K562 (cell line): ENCODE measurements around the gene TMEM218. TPM values are rescaled to one million over a fixed set of nuclear protein-coding genes. Genes with fewer than 3 reads are reported as not detected.

Experiments
- ATAC-seq: fragments of 200-7000 bp; cut with Tn5 transposase; 3 replicates; pipeline ENCODE4 v1.9.1; 2020; ENCODE audit warnings: moderate library complexity
- BruUV-seq: library from RNA; stranded (reverse); fragments of 400-500 nt; replicated peaks from 2 replicates; lab custom pipeline; 2021; lab: Mats Ljungman, UMichigan
- CTCF ChIA-PET: fragments of 300-600 bp; formaldehyde crosslinking; extraction: SDS; loops from one replicate; lab custom pipeline; 2021; ENCODE audit warnings: low intra/inter-chr PET ratio; lab: Yijun Ruan, JAX
- POLR2A ChIA-PET: fragments of 300-600, 350-650 bp; sonication (Branson Sonifier 250); formaldehyde crosslinking; extraction: SDS; loops from one replicate; lab custom pipeline; 2021; ENCODE audit warnings: antibody characterized with exemption, inconsistent platforms; lab: Yijun Ruan, JAX
- DNase-seq, 4 experiments: peaks; one replicate each; pipeline versions ENCODE4 v3.0.0 to v3.0.0-alpha.2; 2011 to 2018; ENCODE audit warnings: low spot score in 3 of 4, mixed read lengths in 3 of 4; ENCODE audit errors: extremely low read depth in 1 of 4
- FAIRE-seq: peaks from 2 replicates; lab custom pipeline; 2011; peaks lifted over from hg19 to GRCh38; lab: Jason Lieb, UNC
- H2AFZ ChIP-seq: 2 replicates; pipeline ENCODE4 v1.6.0; 2011; ENCODE audit warnings: low read depth, low read length, control low read depth, inconsistent platforms
- H3K27ac ChIP-seq: fragments of 200-600 bp; 3 replicates; pipeline ENCODE4 v1.8.0; 2011; ENCODE audit warnings: low read depth, mild to moderate bottlenecking, control low read depth, inconsistent platforms, low read length, moderate library complexity, mixed read lengths; ENCODE audit errors: extremely low read depth
- H3K27me3 ChIP-seq, 2 experiments: fragments of 300-600 bp in 1 of 2; 2 replicates in 1 of 2; 3 replicates in 1 of 2; pipeline versions ENCODE4 v1.6.0 to v1.8.0; 2011; ENCODE audit warnings: inconsistent platforms in 2 of 2, low read length in 2 of 2, mild to moderate bottlenecking in 1 of 2, mixed read lengths in 1 of 2, moderate library complexity in 1 of 2; ENCODE audit not compliant: control insufficient read depth in 2 of 2, insufficient read depth in 2 of 2
- H3K36me3 ChIP-seq: fragments of 300-600 bp; 3 replicates; pipeline ENCODE4 v1.8.0; 2011; ENCODE audit warnings: mild to moderate bottlenecking, low read length, inconsistent platforms; ENCODE audit not compliant: control insufficient read depth, insufficient read depth
- H3K4me1 ChIP-seq, 2 experiments: fragments of 200-600 bp in 1 of 2; replicated peaks in 1 of 2; 2 replicates in 1 of 2; 3 replicates in 1 of 2; pipeline versions ENCODE4 v1.5.1 to v1.8.0; 2011; ENCODE audit warnings: inconsistent platforms in 2 of 2, low read length in 2 of 2, mild to moderate bottlenecking in 1 of 2, mixed read lengths in 1 of 2, moderate library complexity in 1 of 2; ENCODE audit not compliant: control insufficient read depth in 2 of 2, insufficient read depth in 2 of 2
- H3K4me2 ChIP-seq: 2 replicates; pipeline ENCODE4 v1.6.1; 2011; ENCODE audit warnings: low read length, control low read depth, inconsistent platforms, mixed read lengths; ENCODE audit not compliant: insufficient read depth
- H3K4me3 ChIP-seq: fragments of 200-600 bp; sonication (generic), shearing (Covaris generic); 2 replicates; pipeline ENCODE4 v1.5.1; 2016; ENCODE audit warnings: control low read depth, inconsistent platforms
- H3K79me2 ChIP-seq: fragments of 200-600 bp; 3 replicates; pipeline ENCODE4 v1.8.0; 2011; ENCODE audit warnings: low read length, inconsistent platforms; ENCODE audit not compliant: control insufficient read depth, insufficient read depth
- H3K9ac ChIP-seq, 2 experiments: 2 replicates each; pipeline versions ENCODE4 v1.6.0 to v1.6.1; 2011; ENCODE audit warnings: low read depth in 2 of 2, low read length in 2 of 2, control low read depth in 1 of 2, inconsistent platforms in 1 of 2, mild to moderate bottlenecking in 1 of 2, mixed read lengths in 1 of 2; ENCODE audit not compliant: insufficient read depth in 1 of 2
- H3K9me1 ChIP-seq: one replicate; pipeline ENCODE4 v1.6.0; 2011; ENCODE audit warnings: inconsistent platforms, mild to moderate bottlenecking, low read length, moderate library complexity; ENCODE audit not compliant: control insufficient read depth, insufficient read depth
- H3K9me3 ChIP-seq: replicated peaks from 2 replicates; pipeline ENCODE4 v1.5.1; 2011; ENCODE audit warnings: low read depth, low read length, inconsistent platforms; ENCODE audit not compliant: control insufficient read depth, insufficient read depth
- H4K20me1 ChIP-seq: replicated peaks from 2 replicates; pipeline ENCODE4 v1.6.1; 2011; ENCODE audit warnings: low read length, inconsistent platforms, mixed read lengths; ENCODE audit not compliant: control insufficient read depth, insufficient read depth
- BCL6 ChIP-seq: fragments of 250-450 bp; sonication (Bioruptor Pico); IDR thresholded peaks from 2 replicates; pipeline ENCODE4 v1.4.0; 2020
- BRF1 ChIP-seq: IDR thresholded peaks from 3 replicates; pipeline ENCODE4 v1.6.1; 2011; ENCODE audit warnings: borderline replicate concordance, mild to moderate bottlenecking; ENCODE audit not compliant: insufficient read length; ENCODE audit errors: extremely low read depth
- DNMT1 ChIP-seq: fragments of 450-650 bp; IDR thresholded peaks from 2 replicates; pipeline ENCODE4 v1.6.1; 2016; ENCODE audit warnings: antibody characterized with exemption, mild to moderate bottlenecking
- ESRRA ChIP-seq: fragments of 450-650 bp; IDR thresholded peaks from 2 replicates; pipeline ENCODE4 v1.6.1; 2014; ENCODE audit warnings: low read depth, mild to moderate bottlenecking, moderate library complexity, borderline replicate concordance
- MCM7 ChIP-seq, 2 experiments: fragments of 450-650 bp; IDR thresholded peaks; 2 replicates each; pipeline ENCODE4 v1.6.1; 2016 to 2018
- RBM14 ChIP-seq: fragments of 200-400 bp; formaldehyde crosslinking; IDR thresholded peaks from 2 replicates; pipeline ENCODE4 v1.6.1; 2018; ENCODE audit warnings: low read depth, mild to moderate bottlenecking, low read length, moderate library complexity, borderline replicate concordance; ENCODE audit not compliant: insufficient read depth
- RBM25 ChIP-seq: fragments of 200-400 bp; formaldehyde crosslinking; IDR thresholded peaks from 2 replicates; pipeline ENCODE4 v1.6.1; 2018; ENCODE audit warnings: low read length, low read depth, moderate library complexity; ENCODE audit not compliant: severe bottlenecking
- RERE ChIP-seq: sonication (generic); formaldehyde crosslinking; IDR thresholded peaks from 2 replicates; pipeline ENCODE4 v1.8.0; 2023; ENCODE audit warnings: missing genetic modification reagents, mild to moderate bottlenecking, borderline replicate concordance
- ZNF282 ChIP-seq: sonication (generic); formaldehyde crosslinking; IDR thresholded peaks from 2 replicates; pipeline ENCODE4 v1.8.1; 2023; ENCODE audit warnings: missing genetic modification reagents
- ZNF324 ChIP-seq: fragments of 250-450 bp; sonication (Bioruptor Pico); IDR thresholded peaks from 2 replicates; pipeline ENCODE4 v1.4.0; 2020; ENCODE audit warnings: mild to moderate bottlenecking
- ZNF354B ChIP-seq: fragments of 250-450 bp; sonication (Bioruptor Pico); IDR thresholded peaks from 2 replicates; pipeline ENCODE4 v1.4.0; 2020
- WGBS: fragments of 100-300 bp; shearing (Covaris generic); methylation state at CpG from one replicate; pipeline ENCODE4 v1.1.6; 2016; ENCODE audit warnings: low coverage, mixed read lengths; ENCODE audit not compliant: insufficient coverage; ENCODE audit errors: missing lambda C conversion rate; 5-methylcytosine and 5-hydroxymethylcytosine counted together
- in situ Hi-C: fragments of 300-500 bp; cut with MboI; formaldehyde crosslinking; loops from 4 replicates; pipeline ENCODE4 v1.15.0; 2018; ENCODE audit warnings: inconsistent platforms, mixed read lengths
- intact Hi-C: fragments of 100-400 bp; cut with micrococcal nuclease; formaldehyde crosslinking; loops from 2 replicates; pipeline ENCODE4 v1.14.2; 2022
- polyA plus RNA-seq, 8 experiments: library from polyadenylated mRNA; depleted of rRNA in 4 of 8; stranded (reverse) in 5 of 8; unstranded in 3 of 8; fragments of >200 nt; fragmentation: Nextera tagmentation in 2 of 8; fragmentation: Illumina TruSeq in 1 of 8; extraction: Ambion mirVana in 2 of 8; extraction: Trizol in 1 of 8; gene quantifications; 2 replicates each; pipeline versions ENCODE4 v1.2.1 to v1.2.3, GENCODE V29; 2011 to 2014; ENCODE audit warnings: inconsistent platforms in 1 of 8, missing spikeins in 1 of 8
- total RNA-seq, 7 experiments: library from RNA; depleted of rRNA in 6 of 7; stranded (reverse); fragments of >200 nt in 6 of 7; fragmentation: Illumina TruSeq in 2 of 7; extraction: Trizol in 2 of 7; gene quantifications; 2 replicates each; pipeline versions ENCODE4 v1.2.1 to v1.2.3, GENCODE V29; 2011 to 2021; ENCODE audit warnings: low replicate concordance in 1 of 7
- TF ChIP-seq, protein P1 (sequence below): sonication (generic); formaldehyde crosslinking; IDR thresholded peaks from 2 replicates; pipeline ENCODE4 v1.8.0; 2022; ENCODE audit warnings: missing genetic modification reagents, mild to moderate bottlenecking, borderline replicate concordance
- TF ChIP-seq, protein P2 (sequence below): fragments of 250-450 bp; sonication (Bioruptor Pico); IDR thresholded peaks from 2 replicates; pipeline ENCODE4 v1.5.0; 2021

The TMEM218 gene
- total and polyA plus RNA-seq, 9 of the 15 experiments (the other 6 are each of a cell fraction or from before 2014, with no cell fraction given) = 13.4 to 32.2 (median 25.4) TPM

DNA sequence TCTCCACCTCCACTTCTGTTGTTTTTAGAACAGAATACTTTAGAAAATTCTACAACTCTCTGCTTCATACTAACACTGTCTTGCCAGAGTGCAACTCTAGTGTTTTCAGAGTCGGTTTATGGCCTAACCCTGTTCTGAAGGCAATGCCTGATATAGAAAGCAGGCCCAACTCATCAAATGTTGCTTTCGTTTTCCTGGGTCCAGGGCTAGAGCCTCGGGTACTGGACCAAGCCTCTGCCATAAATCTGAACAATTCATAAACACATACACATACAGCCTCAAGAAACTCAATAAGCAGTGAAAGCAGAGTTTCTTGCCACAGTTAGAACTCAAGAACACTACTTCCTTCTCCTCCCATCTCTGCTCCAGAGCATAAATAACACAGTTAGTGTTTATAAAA, 9.8 kb downstream of the TMEM218 start (continued):
- no peak for TF ChIP-seq RERE
- no peak for TF ChIP-seq BCL6
- TF ChIP-seq RBM14 = no peak

GRCh38 chr11:125100136-125100535, 11.3 kb downstream of the TMEM218 start:
- Histone ChIP-seq H3K27ac (no peak overlapping the region), H3K79me2 (no peaks in the 10 kb centered on the region), H4K20me1 (no peaks in the 10 kb centered on the region), H3K9me1 (no peaks in the 10 kb centered on the region), H3K9me3 (no peaks in the 10 kb centered on the region), H3K27me3 (no peaks in the 10 kb centered on the region), H3K4me1 (no peaks in the 10 kb centered on the region), H3K4me2 (no peak overlapping the region), H3K4me3 (no peak overlapping the region), H3K9ac (no peak overlapping the region), H2AFZ (no peak overlapping the region), H3K36me3 (peaks cover 21% of the 10 kb centered on the region; the same call in 1 of the 3 replicates)
- no TSS peak for BruUV-seq
- in situ Hi-C loops = no loop called here
- no peak for DNase-seq
- 51% methylated on average over 2 of the region's 2 CpGs for WGBS
- ChIA-PET CTCF (no interaction called here), POLR2A (no interaction called here)
- ATAC-seq = no peak
- intact Hi-C loops = no loop called here
- FAIRE-seq = no peak
- TF ChIP-seq BRF1 (no peak), ZNF354B (CRISPR knock-in tag) (no peak), MCM7 (IDR thresholded peaks at IDR 0.05) (no peak), RBM25 (peak; percentile 79), ESRRA (peak; percentile 85; the same call in 1 of the 2 replicates), ZNF282 (CRISPR knock-in tag) (no peak), DNMT1 (no peak), ZNF324 (CRISPR knock-in tag) (no peak)
- TF ChIP-seq, protein P1, sequence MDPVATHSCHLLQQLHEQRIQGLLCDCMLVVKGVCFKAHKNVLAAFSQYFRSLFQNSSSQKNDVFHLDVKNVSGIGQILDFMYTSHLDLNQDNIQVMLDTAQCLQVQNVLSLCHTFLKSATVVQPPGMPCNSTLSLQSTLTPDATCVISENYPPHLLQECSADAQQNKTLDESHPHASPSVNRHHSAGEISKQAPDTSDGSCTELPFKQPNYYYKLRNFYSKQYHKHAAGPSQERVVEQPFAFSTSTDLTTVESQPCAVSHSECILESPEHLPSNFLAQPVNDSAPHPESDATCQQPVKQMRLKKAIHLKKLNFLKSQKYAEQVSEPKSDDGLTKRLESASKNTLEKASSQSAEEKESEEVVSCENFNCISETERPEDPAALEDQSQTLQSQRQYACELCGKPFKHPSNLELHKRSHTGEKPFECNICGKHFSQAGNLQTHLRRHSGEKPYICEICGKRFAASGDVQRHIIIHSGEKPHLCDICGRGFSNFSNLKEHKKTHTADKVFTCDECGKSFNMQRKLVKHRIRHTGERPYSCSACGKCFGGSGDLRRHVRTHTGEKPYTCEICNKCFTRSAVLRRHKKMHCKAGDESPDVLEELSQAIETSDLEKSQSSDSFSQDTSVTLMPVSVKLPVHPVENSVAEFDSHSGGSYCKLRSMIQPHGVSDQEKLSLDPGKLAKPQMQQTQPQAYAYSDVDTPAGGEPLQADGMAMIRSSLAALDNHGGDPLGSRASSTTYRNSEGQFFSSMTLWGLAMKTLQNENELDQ (CRISPR knock-in tag) = no peak
- TF ChIP-seq, protein P2, sequence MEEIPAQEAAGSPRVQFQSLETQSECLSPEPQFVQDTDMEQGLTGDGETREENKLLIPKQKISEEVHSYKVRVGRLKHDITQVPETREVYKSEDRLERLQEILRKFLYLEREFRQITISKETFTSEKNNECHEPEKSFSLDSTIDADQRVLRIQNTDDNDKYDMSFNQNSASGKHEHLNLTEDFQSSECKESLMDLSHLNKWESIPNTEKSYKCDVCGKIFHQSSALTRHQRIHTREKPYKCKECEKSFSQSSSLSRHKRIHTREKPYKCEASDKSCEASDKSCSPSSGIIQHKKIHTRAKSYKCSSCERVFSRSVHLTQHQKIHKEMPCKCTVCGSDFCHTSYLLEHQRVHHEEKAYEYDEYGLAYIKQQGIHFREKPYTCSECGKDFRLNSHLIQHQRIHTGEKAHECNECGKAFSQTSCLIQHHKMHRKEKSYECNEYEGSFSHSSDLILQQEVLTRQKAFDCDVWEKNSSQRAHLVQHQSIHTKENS = no peak
